OCI-LY1 (cell line): Measurements from ENCODE around the gene PKD1L1.

Experiments used
- H2AFZ ChIP-seq: fragments of 200-600 bp; sonication (generic), shearing (Covaris generic); 2 replicates; pipeline ENCODE4 v1.6.0; 2014; ENCODE audit warnings: antibody characterized with exemption, mild to moderate bottlenecking, low read length
- H3F3A ChIP-seq: fragments of 200-600 bp; sonication (generic), shearing (Covaris generic); 2 replicates; pipeline ENCODE4 v1.6.0; 2014; ENCODE audit warnings: mild to moderate bottlenecking, antibody characterized with exemption, low read length, moderate library complexity; ENCODE audit not compliant: insufficient read depth
- H3K27ac ChIP-seq: fragments of 200-600 bp; sonication (generic); 2 replicates; pipeline ENCODE4 v1.5.1; 2014; ENCODE audit warnings: low read length, mixed run types, mild to moderate bottlenecking, low read depth; ENCODE audit not compliant: poor library complexity, severe bottlenecking
- H3K27me3 ChIP-seq: fragments of 200-600 bp; sonication (generic); 2 replicates; pipeline ENCODE4 v1.6.0; 2014; ENCODE audit warnings: antibody characterized with exemption, mild to moderate bottlenecking, low read length, moderate library complexity; ENCODE audit not compliant: insufficient read depth
- H3K36me3 ChIP-seq: fragments of 200-600 bp; sonication (generic); 2 replicates; pipeline ENCODE4 v1.6.1; 2014; ENCODE audit warnings: mild to moderate bottlenecking, antibody characterized with exemption, low read length, moderate library complexity, mixed read lengths; ENCODE audit not compliant: insufficient read depth
- H3K4me1 ChIP-seq: fragments of 200-600 bp; sonication (generic); 2 replicates; pipeline ENCODE4 v1.5.1; 2014; ENCODE audit warnings: mild to moderate bottlenecking, low read length, moderate library complexity; ENCODE audit not compliant: insufficient read depth, severe bottlenecking
- H3K4me2 ChIP-seq: fragments of 200-600 bp; sonication (generic), shearing (Covaris generic); 2 replicates; pipeline ENCODE4 v1.6.1; 2014; ENCODE audit warnings: low read length
- H3K4me3 ChIP-seq: fragments of 200-600 bp; sonication (generic); 2 replicates; pipeline ENCODE4 v1.5.1; 2014; ENCODE audit warnings: low read length, low read depth, mild to moderate bottlenecking, mixed read lengths; ENCODE audit not compliant: poor library complexity, severe bottlenecking
- H3K79me2 ChIP-seq: fragments of 200-600 bp; shearing (Covaris generic); 2 replicates; pipeline ENCODE4 v1.6.1; 2016; ENCODE audit warnings: mixed run types, low read length, mixed read lengths; ENCODE audit not compliant: insufficient read depth
- H3K9ac ChIP-seq: fragments of 200-600 bp; sonication (generic), shearing (Covaris generic); 2 replicates; pipeline ENCODE4 v1.6.1; 2014; ENCODE audit warnings: mild to moderate bottlenecking, low read length, mixed read lengths
- H3K9me2 ChIP-seq: fragments of 200-600 bp; sonication (generic), shearing (Covaris generic); 2 replicates; pipeline ENCODE4 v1.6.1; 2014; ENCODE audit warnings: low read depth, mild to moderate bottlenecking, low read length, mixed read lengths
- H3K9me3 ChIP-seq: fragments of 200-600 bp; shearing (Covaris generic); 2 replicates; pipeline ENCODE4 v1.6.1; 2014; ENCODE audit warnings: low read length, mixed read lengths
- H4K20me1 ChIP-seq: fragments of 200-600 bp; sonication (generic), shearing (Covaris generic); 2 replicates; pipeline ENCODE4 v1.6.0; 2016; ENCODE audit warnings: mild to moderate bottlenecking, low read length; ENCODE audit not compliant: insufficient read depth
- CTCF ChIP-seq: fragments of 200-600 bp; sonication (generic), shearing (Covaris generic); IDR thresholded peaks from 2 replicates; pipeline ENCODE4 v1.5.1; 2017; ENCODE audit warnings: mild to moderate bottlenecking, antibody characterized with exemption, low read length, moderate library complexity, mixed read lengths
- EZH2 ChIP-seq: fragments of 200-600 bp; sonication (generic), shearing (Covaris generic); IDR thresholded peaks from 2 replicates; pipeline ENCODE4 v1.8.0; 2017; ENCODE audit warnings: borderline replicate concordance, mixed run types, mild to moderate bottlenecking, antibody characterized with exemption, low read length, moderate library complexity, mixed read lengths

Gene PKD1L1

GRCh38 chr7:47908720-47909119 lies 39.5 kb downstream of the PKD1L1 start:
- Histone ChIP-seq H3K36me3 (no peaks in the 10 kb centered on the region), H3K9ac (no peak overlapping the region), H4K20me1 (no peaks in the 10 kb centered on the region), H2AFZ (no peak overlapping the region), H3K9me2 (no peaks in the 10 kb centered on the region), H3F3A (no peaks in the 10 kb centered on the region), H3K27me3 (0 out of 2 replicates have a peak, but pooled peaks cover 5% of the 10 kb centered on the region), H3K79me2 (no peaks in the 10 kb centered on the region), H3K9me3 (no peaks in the 10 kb centered on the region), H3K4me2 (no peak overlapping the region), H3K4me1 (no peaks in the 10 kb centered on the region), H3K4me3 (no peak overlapping the region), H3K27ac (no peak overlapping the region)
- TF ChIP-seq CTCF (no peak), EZH2 (no peak)

GRCh38 chr7:47907981-47908616 lies 40.2 kb downstream of the PKD1L1 start:
- H3K36me3 ChIP-seq = no peaks in the 10 kb centered on the region
- TF ChIP-seq CTCF (no peak), EZH2 (no peak)
- no peak overlapping the region for H2AFZ ChIP-seq
- H3K4me2 ChIP-seq = no peak overlapping the region
- H3F3A ChIP-seq = no peaks in the 10 kb centered on the region
- H3K9me3 ChIP-seq = no peaks in the 10 kb centered on the region
- H4K20me1 ChIP-seq = no peaks in the 10 kb centered on the region
- no peaks in the 10 kb centered on the region for H3K9me2 ChIP-seq
- no peaks in the 10 kb centered on the region for H3K4me1 ChIP-seq
- no peak overlapping the region for H3K9ac ChIP-seq
- no peak overlapping the region for H3K4me3 ChIP-seq
- no peak overlapping the region for H3K27ac ChIP-seq
- H3K79me2 ChIP-seq = no peaks in the 10 kb centered on the region
- 0 out of 2 replicates have a peak, but pooled peaks cover 5% of the 10 kb centered on the region for H3K27me3 ChIP-seq

GRCh38 chr7:47906883-47907282 lies 41.4 kb downstream of the PKD1L1 start:
- Histone ChIP-seq H3K4me3 (no peak overlapping the region), H3K9me2 (no peaks in the 10 kb centered on the region), H3K27ac (no peak overlapping the region), H3K4me2 (no peak overlapping the region), H3K27me3 (0 out of 2 replicates have a peak, but pooled peaks cover 3% of the 10 kb centered on the region), H3F3A (no peaks in the 10 kb centered on the region), H2AFZ (no peak overlapping the region), H3K36me3 (no peaks in the 10 kb centered on the region), H3K79me2 (no peaks in the 10 kb centered on the region), H4K20me1 (no peaks in the 10 kb centered on the region), H3K4me1 (no peaks in the 10 kb centered on the region), H3K9me3 (no peaks in the 10 kb centered on the region), H3K9ac (no peak overlapping the region)
- TF ChIP-seq CTCF = no peak
